Epithelial cell of esophagus (primary cell): Measurements from ENCODE around the gene ABHD1.
A peak's percentile ranks its signal among the peaks of the same experiment; 100 is the strongest.
"Not testable (repeated sequence)": the region's sequence is repeated elsewhere in the genome, so short reads cannot be mapped to it uniquely, and the experiment has no call there.

Experiments used
- DNase-seq: peaks from one replicate; pipeline ENCODE4 v3.0.0; 2010; ENCODE audit warnings: low read depth
- H3K4me3 ChIP-seq: 2 replicates; pipeline ENCODE4 v1.5.1; 2011; ENCODE audit warnings: mild to moderate bottlenecking, low read length, control low read depth
- TF ChIP-seq, protein P1 (sequence below): IDR thresholded peaks from 2 replicates; pipeline ENCODE4 v1.5.1; 2011; ENCODE audit warnings: low read depth, mild to moderate bottlenecking, low read length, control low read depth, inconsistent platforms; ENCODE audit not compliant: insufficient read depth; ENCODE audit errors: missing control alignments

ABHD1 gene

DNA sequence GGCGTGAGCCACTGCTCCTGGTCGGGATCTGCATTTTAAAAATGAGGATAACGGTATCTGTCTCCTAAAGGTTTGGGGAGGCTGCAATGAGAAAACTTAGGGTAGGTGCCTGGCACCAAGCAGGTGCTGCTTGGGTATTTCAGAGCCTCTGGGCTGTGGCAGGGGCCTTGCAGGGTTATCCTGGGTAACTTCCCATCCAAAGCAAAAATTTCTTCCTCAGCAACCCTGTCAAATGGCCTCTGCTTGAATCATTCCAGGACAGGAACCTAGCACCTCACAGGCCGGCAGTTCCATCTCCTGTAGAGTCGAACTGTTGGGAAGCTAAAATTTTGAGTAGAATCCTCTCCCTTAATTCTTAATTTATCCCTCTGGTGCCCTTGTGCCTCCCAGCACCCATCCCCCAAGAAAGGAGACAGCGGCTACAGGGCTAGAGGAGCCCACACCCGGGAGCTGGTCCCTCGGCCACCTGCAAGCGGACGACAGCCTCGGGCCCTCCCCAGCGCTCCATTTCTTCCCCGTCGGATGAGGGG lies 5.6 kb upstream of the ABHD1 start:
- DNase-seq = no peak
- peak overlapping the region; percentile 52 for H3K4me3 ChIP-seq
- TF ChIP-seq, protein P1, sequence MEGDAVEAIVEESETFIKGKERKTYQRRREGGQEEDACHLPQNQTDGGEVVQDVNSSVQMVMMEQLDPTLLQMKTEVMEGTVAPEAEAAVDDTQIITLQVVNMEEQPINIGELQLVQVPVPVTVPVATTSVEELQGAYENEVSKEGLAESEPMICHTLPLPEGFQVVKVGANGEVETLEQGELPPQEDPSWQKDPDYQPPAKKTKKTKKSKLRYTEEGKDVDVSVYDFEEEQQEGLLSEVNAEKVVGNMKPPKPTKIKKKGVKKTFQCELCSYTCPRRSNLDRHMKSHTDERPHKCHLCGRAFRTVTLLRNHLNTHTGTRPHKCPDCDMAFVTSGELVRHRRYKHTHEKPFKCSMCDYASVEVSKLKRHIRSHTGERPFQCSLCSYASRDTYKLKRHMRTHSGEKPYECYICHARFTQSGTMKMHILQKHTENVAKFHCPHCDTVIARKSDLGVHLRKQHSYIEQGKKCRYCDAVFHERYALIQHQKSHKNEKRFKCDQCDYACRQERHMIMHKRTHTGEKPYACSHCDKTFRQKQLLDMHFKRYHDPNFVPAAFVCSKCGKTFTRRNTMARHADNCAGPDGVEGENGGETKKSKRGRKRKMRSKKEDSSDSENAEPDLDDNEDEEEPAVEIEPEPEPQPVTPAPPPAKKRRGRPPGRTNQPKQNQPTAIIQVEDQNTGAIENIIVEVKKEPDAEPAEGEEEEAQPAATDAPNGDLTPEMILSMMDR = no peak

DNA sequence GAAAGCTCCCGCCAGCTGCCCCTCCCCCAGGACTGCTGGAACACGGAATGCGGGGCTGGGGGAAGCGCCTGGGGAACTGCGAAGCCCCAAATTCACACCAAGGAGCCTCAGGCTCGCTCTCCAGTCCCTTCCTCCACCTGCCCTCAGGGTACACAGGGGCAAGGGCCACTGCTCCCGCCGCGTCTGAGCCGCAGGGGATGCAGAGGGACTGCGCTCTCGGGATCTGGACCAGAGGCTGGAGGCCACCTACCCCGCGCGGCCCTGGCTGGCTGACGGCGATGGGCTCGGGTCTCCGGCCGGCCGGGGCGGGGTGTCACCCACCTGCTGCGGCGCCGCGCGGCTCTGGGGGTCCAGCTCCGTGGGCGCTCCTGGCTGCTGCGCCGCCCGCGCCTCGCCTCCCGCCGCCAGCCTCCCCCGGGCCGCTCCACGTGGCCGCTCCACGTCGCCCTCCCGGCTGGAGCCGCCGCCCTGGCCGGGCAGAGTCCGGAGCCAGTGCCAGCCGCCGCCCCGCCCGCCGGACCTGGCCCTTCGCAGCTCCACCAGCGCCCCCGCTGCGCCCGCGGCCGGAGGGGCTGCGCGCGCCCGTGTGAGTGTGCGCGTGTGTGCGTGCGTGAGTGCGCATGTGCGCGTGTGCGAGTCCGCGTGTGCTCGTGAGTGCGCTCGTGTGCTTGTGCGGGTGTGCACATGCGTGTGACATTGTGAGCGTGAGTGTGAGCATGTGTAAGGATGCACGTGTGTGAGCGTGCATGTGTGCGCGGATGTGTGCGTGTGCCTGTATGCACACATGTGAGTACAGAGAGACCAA lies 4.9 kb upstream of the ABHD1 start, which contains the start of gene CGREF1:
Gene CGREF1 (minus strand): TSS at position 604 of the 805 bp plus-strand sequence. CDS start 14,762 bp downstream, outside the sequence.
- H3K4me3 ChIP-seq = peak within 1 kb of the TSS; percentile 52
- DNase-seq = peak; percentile 9
- TF ChIP-seq, protein P1 = no peak

DNA sequence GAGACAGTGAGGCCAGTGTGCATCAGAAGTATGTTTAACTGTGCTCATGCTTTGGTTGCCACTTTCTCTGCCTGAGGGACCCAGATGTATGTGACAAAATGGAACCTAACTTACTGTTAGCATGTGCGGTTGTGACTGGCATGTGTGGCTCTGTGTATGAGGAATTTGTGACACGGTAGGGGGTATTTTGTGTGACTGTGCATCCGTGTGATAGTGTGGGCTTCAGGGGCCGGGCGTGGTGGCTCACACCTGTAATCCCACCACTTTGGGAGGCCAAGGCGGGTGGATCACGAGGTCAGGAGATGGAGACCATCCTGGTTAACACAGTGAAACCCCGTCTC lies 4.3 kb upstream of the ABHD1 start:
- DNase-seq = not testable (repeated sequence)
- peak overlapping the region; percentile 38 for H3K4me3 ChIP-seq

DNA sequence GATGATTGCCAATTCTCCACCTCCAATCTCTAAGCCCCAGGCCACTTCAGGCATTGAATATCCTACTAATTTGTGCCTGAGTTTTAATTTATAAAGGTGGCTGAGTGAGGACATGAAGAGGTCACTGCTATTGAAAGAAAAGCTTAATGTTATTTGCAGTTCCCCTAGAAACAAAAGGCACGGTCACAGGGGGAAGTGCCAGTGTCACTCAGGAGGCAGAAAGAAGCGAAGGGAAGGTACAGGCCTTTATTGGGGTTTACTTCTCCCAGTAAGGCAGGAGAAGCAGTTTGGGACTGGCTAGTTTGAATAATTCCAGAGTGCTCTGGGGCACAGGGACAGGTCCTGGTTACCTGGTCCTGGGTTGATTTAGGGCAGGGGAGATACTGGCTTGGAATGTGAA lies 1.7 kb upstream of the ABHD1 start:
- TF ChIP-seq, protein P1 = no peak
- no peak overlapping the region for H3K4me3 ChIP-seq
- no peak for DNase-seq

DNA sequence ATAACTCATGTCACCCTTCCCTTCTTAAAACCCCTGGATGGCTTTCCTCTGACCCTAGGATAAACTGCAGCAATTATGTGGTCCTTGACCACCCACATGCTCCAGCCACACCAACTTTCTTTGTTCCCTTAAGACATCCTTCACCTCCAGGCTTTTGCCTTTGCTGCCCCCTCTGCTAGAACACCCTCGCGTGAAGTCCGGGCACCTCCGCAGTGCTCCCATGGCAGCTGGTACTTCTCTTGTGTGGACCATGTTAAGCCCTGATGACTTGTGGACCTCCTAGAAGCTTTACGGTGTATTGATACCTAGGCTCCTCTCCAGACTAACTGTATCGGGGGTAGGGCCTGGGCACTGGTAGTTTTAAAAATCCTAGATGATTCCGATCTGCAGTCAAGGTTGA lies 824 bp upstream of the ABHD1 start:
- no peak overlapping the region for H3K4me3 ChIP-seq
- TF ChIP-seq, protein P1 = no peak
- DNase-seq = no peak

DNA sequence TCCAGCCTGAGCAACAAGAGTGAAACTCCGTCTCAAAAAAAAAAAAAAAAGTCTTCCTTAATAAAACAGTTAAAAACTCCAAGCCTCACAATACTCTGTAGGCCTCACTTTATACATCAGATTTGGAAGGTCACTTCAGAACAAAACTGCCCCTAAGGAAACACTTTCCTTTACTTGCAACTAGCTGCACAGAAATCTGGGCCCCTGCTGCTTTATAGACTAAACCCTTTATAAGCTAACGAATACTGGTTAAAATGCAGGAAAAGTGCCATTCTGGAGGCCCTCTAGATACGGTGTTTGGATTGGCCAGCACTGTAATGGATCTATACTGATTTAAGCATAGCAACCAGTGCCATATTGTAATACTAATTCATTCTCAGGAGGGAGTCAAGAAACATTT lies 1.5 kb downstream of the ABHD1 start:
- no peak for DNase-seq
- TF ChIP-seq, protein P1 = no peak
- H3K4me3 ChIP-seq = no peak overlapping the region

DNA sequence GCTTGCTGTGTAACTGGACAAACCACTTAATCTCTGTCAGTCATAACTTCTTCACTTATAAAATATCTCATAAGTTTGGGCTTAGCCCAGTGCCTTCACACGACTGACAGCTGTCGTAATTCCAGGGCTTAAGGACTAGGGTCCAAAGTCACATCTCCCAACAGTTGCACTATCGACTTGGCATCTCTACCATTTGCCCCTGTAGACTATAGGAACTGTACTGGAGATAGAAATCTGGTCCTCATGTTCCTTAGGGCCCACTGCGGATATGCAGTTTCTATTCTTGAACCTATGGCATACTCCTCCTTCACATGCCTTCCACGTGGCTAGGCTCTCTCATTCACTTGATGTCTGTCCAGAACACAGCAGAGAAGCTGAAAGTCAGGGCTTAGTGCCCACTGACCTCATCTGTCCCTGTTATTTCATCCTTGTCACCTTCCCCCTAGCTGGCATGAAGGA lies 2.7 kb downstream of the ABHD1 start:
- DNase-seq = no peak
- no peak overlapping the region for H3K4me3 ChIP-seq
- TF ChIP-seq, protein P1 = no peak
